Measurements from ENCODE around the gene TRMT10B. TPM values are rescaled to one million over a fixed set of nuclear protein-coding genes. Genes with fewer than 3 reads are reported as not detected.

The TRMT10B gene
- total and polyA plus RNA-seq, 2 donors (not counting 1 experiment from before 2014, with no cell fraction given) = 5.6 to 7.5 TPM

GRCh38 chr9:37729499-37729898, 24.1 kb upstream of the TRMT10B start:
- TF ChIP-seq CTCF (conservative IDR thresholded peaks at IDR 0.05 in 1 of 2, IDR thresholded peaks at IDR 0.05 in 1 of 2; ENCODE audit: low read depth in 1 of 2, low read length in 2 of 2) (no peak), EZH2 (IDR thresholded peaks at IDR 0.05; ENCODE audit: low read length, missing control alignments) (no peak)
- Histone ChIP-seq H3K36me3 (ENCODE audit: control insufficient read depth, insufficient read depth, low read length) (no peaks in the 10 kb centered on the region), H3K9me3 (ENCODE audit: control insufficient read depth, insufficient read depth, low read depth, low read length) (no peaks in the 10 kb centered on the region), H3K79me2 (ENCODE audit: control insufficient read depth, insufficient read depth, low read length) (no peaks in the 10 kb centered on the region), H3K4me1 (ENCODE audit: control insufficient read depth, extremely low read depth, insufficient read depth, low read length) (no peaks in the 10 kb centered on the region), H2AFZ (ENCODE audit: low read length) (no peak overlapping the region), H4K20me1 (ENCODE audit: control insufficient read depth, extremely low read depth, insufficient read depth, low read length) (no peaks in the 10 kb centered on the region), H3K4me3 (replicated peaks in 1 of 4; ENCODE audit: control extremely low read depth in 1 of 4, insufficient read depth in 1 of 4, low read depth in 3 of 4, low read length in 4 of 4) (no peak overlapping the region), H3K27me3 (ENCODE audit: control insufficient read depth, insufficient read depth, low read length) (peaks cover 35% of the 10 kb centered on the region), H3K27ac (ENCODE audit: insufficient read depth, low read length) (no peak overlapping the region), H3K9ac (ENCODE audit: insufficient read depth, low read length) (no peak overlapping the region), H3K4me2 (ENCODE audit: extremely low read depth, insufficient read depth, low read length) (no peak overlapping the region)
- no peak for DNase-seq (ENCODE audit: low read depth in 2 of 2)

GRCh38 chr9:37730256-37730655, 23.3 kb upstream of the TRMT10B start:
- Histone ChIP-seq H3K9me3 (ENCODE audit: control insufficient read depth, insufficient read depth, low read depth, low read length) (no peaks in the 10 kb centered on the region), H3K27me3 (ENCODE audit: control insufficient read depth, insufficient read depth, low read length) (peaks cover 40% of the 10 kb centered on the region), H2AFZ (ENCODE audit: low read length) (no peak overlapping the region), H3K4me3 (replicated peaks in 1 of 4; ENCODE audit: control extremely low read depth in 1 of 4, insufficient read depth in 1 of 4, low read depth in 3 of 4, low read length in 4 of 4) (no peak overlapping the region), H4K20me1 (ENCODE audit: control insufficient read depth, extremely low read depth, insufficient read depth, low read length) (no peaks in the 10 kb centered on the region), H3K79me2 (ENCODE audit: control insufficient read depth, insufficient read depth, low read length) (no peaks in the 10 kb centered on the region), H3K36me3 (ENCODE audit: control insufficient read depth, insufficient read depth, low read length) (no peaks in the 10 kb centered on the region), H3K4me1 (ENCODE audit: control insufficient read depth, extremely low read depth, insufficient read depth, low read length) (no peaks in the 10 kb centered on the region), H3K9ac (ENCODE audit: insufficient read depth, low read length) (no peak overlapping the region), H3K4me2 (ENCODE audit: extremely low read depth, insufficient read depth, low read length) (no peak overlapping the region), H3K27ac (ENCODE audit: insufficient read depth, low read length) (no peak overlapping the region)
- TF ChIP-seq CTCF (conservative IDR thresholded peaks at IDR 0.05 in 1 of 2, IDR thresholded peaks at IDR 0.05 in 1 of 2; ENCODE audit: low read depth in 1 of 2, low read length in 2 of 2) = no peak
- TF ChIP-seq EZH2 (IDR thresholded peaks at IDR 0.05; ENCODE audit: low read length, missing control alignments) = no peak
- peak in 1 of 2 donors; percentile 32 for DNase-seq (ENCODE audit: low read depth in 2 of 2)

- H3K4me3 ChIP-seq (replicated peaks in 1 of 4; ENCODE audit: control extremely low read depth in 1 of 4, insufficient read depth in 1 of 4, low read depth in 3 of 4, low read length in 4 of 4) = no peak overlapping the region
- H3K27ac ChIP-seq (ENCODE audit: insufficient read depth, low read length) = no peak overlapping the region
- no peaks in the 10 kb centered on the region for H3K9me3 ChIP-seq (ENCODE audit: control insufficient read depth, insufficient read depth, low read depth, low read length)
- H3K27me3 ChIP-seq (ENCODE audit: control insufficient read depth, insufficient read depth, low read length) = peaks cover 40% of the 10 kb centered on the region
- no peaks in the 10 kb centered on the region for H4K20me1 ChIP-seq (ENCODE audit: control insufficient read depth, extremely low read depth, insufficient read depth, low read length)
- TF ChIP-seq EZH2 (IDR thresholded peaks at IDR 0.05; ENCODE audit: low read length, missing control alignments) (no peak), CTCF (conservative IDR thresholded peaks at IDR 0.05 in 1 of 2, IDR thresholded peaks at IDR 0.05 in 1 of 2; ENCODE audit: low read depth in 1 of 2, low read length in 2 of 2) (no peak)
- H3K4me1 ChIP-seq (ENCODE audit: control insufficient read depth, extremely low read depth, insufficient read depth, low read length) = no peaks in the 10 kb centered on the region
- H3K9ac ChIP-seq (ENCODE audit: insufficient read depth, low read length) = no peak overlapping the region
- DNase-seq (ENCODE audit: low read depth in 2 of 2) = no peak
- H3K79me2 ChIP-seq (ENCODE audit: control insufficient read depth, insufficient read depth, low read length) = no peaks in the 10 kb centered on the region
- H3K4me2 ChIP-seq (ENCODE audit: extremely low read depth, insufficient read depth, low read length) = no peak overlapping the region
- no peak overlapping the region for H2AFZ ChIP-seq (ENCODE audit: low read length)
- H3K36me3 ChIP-seq (ENCODE audit: control insufficient read depth, insufficient read depth, low read length) = no peaks in the 10 kb centered on the region
Measured at GRCh38 chr9:37730839-37731238, 22.8 kb upstream of the TRMT10B start.

Data from fibroblast of lung (primary cell).